Peyer's patch (tissue), 4 donors: ENCODE results near the gene DMRTC1. TPM values are rescaled to one million over a fixed set of nuclear protein-coding genes. Genes with fewer than 3 reads are reported as not detected.
"Not testable (repeated sequence)": the region's sequence is repeated elsewhere in the genome, so short reads cannot be mapped to it uniquely, and the experiment has no call there.

ENCODE experiments used
- DNase-seq, 3 donors: peaks; one replicate each; pipeline ENCODE4 v3.0.0-alpha.2; 2017 to 2019
- H3K27ac ChIP-seq, 4 donors: fragments of 200-600 bp; sonication (generic); one replicate each; pipeline ENCODE4 v1.5.1; 2016 to 2019
- H3K27me3 ChIP-seq, 2 donors: fragments of 200-600 bp; sonication (generic); one replicate each; pipeline ENCODE4 v1.5.1; 2019
- H3K36me3 ChIP-seq, 3 donors: fragments of 200-600 bp; sonication (generic); one replicate each; pipeline ENCODE4 v1.5.1; 2016 to 2019
- H3K4me1 ChIP-seq, 4 donors: fragments of 200-600 bp; sonication (generic); one replicate each; pipeline ENCODE4 v1.5.1; 2016 to 2019
- H3K4me3 ChIP-seq, 4 donors: fragments of 200-600 bp; sonication (generic); 1 replicate in 3 of 4; 2 replicates in 1 of 4; pipeline ENCODE4 v1.5.1; 2016 to 2019; ENCODE audit warnings: mild to moderate bottlenecking in 1 of 4
- H3K9me3 ChIP-seq, 4 donors: fragments of 200-600 bp; sonication (generic); one replicate each; pipeline ENCODE4 v1.5.1; 2016 to 2019; ENCODE audit warnings: mild to moderate bottlenecking in 1 of 4
- total RNA-seq, 4 donors: library from RNA; depleted of rRNA; stranded (reverse); fragments of >200 nt; gene quantifications; one replicate each; pipeline ENCODE4 v1.1.0, GENCODE V29; 2016

DMRTC1 gene
- total RNA-seq: not detected

GRCh38 chrX:72943819-72944169, at the start of gene DMRTC1:
Gene DMRTC1 (minus strand): TSS chrX:72943837. CDS start chrX:72875694, 68,143 bp downstream.
- H3K4me1 ChIP-seq, H3K4me3 ChIP-seq, H3K27ac ChIP-seq, H3K36me3 ChIP-seq, H3K27me3 ChIP-seq, DNase-seq, H3K9me3 ChIP-seq: not testable (repeated sequence)

- H3K4me3 ChIP-seq, H3K36me3 ChIP-seq, H3K9me3 ChIP-seq, H3K27me3 ChIP-seq, H3K27ac ChIP-seq, DNase-seq, H3K4me1 ChIP-seq: not testable (repeated sequence)
Observed at GRCh38 chrX:72980894-72981469, 37.3 kb upstream of the DMRTC1 start.

- not testable (repeated sequence) for H3K27ac ChIP-seq, H3K4me1 ChIP-seq, DNase-seq, H3K27me3 ChIP-seq, H3K36me3 ChIP-seq, H3K4me3 ChIP-seq, H3K9me3 ChIP-seq
Observed at GRCh38 chrX:72974885-72975284, 31.2 kb upstream of the DMRTC1 start.

GRCh38 chrX:72971859-72972258, 28.2 kb upstream of the DMRTC1 start:
- not testable (repeated sequence) for H3K9me3 ChIP-seq, H3K4me1 ChIP-seq, H3K27me3 ChIP-seq, H3K36me3 ChIP-seq, H3K4me3 ChIP-seq, H3K27ac ChIP-seq, DNase-seq

GRCh38 chrX:72959971-72960370, 16.3 kb upstream of the DMRTC1 start:
- not testable (repeated sequence) for H3K27ac ChIP-seq, H3K9me3 ChIP-seq, DNase-seq, H3K27me3 ChIP-seq, H3K36me3 ChIP-seq, H3K4me3 ChIP-seq, H3K4me1 ChIP-seq

GRCh38 chrX:72943035-72943818, 410 bp downstream of the DMRTC1 start:
- H3K36me3 ChIP-seq, DNase-seq, H3K9me3 ChIP-seq, H3K4me3 ChIP-seq, H3K27ac ChIP-seq, H3K4me1 ChIP-seq, H3K27me3 ChIP-seq: not testable (repeated sequence)

- H3K27ac ChIP-seq, DNase-seq, H3K4me3 ChIP-seq, H3K36me3 ChIP-seq, H3K27me3 ChIP-seq, H3K9me3 ChIP-seq, H3K4me1 ChIP-seq: not testable (repeated sequence)
Observed at GRCh38 chrX:72942272-72942671, 1.4 kb downstream of the DMRTC1 start.

GRCh38 chrX:72937906-72938305, 5.7 kb downstream of the DMRTC1 start, which contains the start of gene FAM236A:
Gene FAM236A (plus strand): TSS chrX:72938206. CDS start chrX:72938263, 57 bp downstream.
- not testable (repeated sequence) for H3K27ac ChIP-seq, H3K9me3 ChIP-seq, DNase-seq, H3K4me1 ChIP-seq, H3K27me3 ChIP-seq, H3K36me3 ChIP-seq, H3K4me3 ChIP-seq

GRCh38 chrX:72936882-72937455, 6.7 kb downstream of the DMRTC1 start:
- H3K36me3 ChIP-seq, H3K4me3 ChIP-seq, H3K27me3 ChIP-seq, H3K4me1 ChIP-seq, DNase-seq, H3K27ac ChIP-seq, H3K9me3 ChIP-seq: not testable (repeated sequence)

- H3K9me3 ChIP-seq, DNase-seq, H3K36me3 ChIP-seq, H3K4me1 ChIP-seq, H3K27me3 ChIP-seq, H3K27ac ChIP-seq, H3K4me3 ChIP-seq: not testable (repeated sequence)
Observed at GRCh38 chrX:72936455-72936854, 7.2 kb downstream of the DMRTC1 start.

GRCh38 chrX:72932283-72932682, 11.4 kb downstream of the DMRTC1 start:
- H3K27me3 ChIP-seq, H3K4me1 ChIP-seq, DNase-seq, H3K36me3 ChIP-seq, H3K9me3 ChIP-seq, H3K27ac ChIP-seq, H3K4me3 ChIP-seq: not testable (repeated sequence)

GRCh38 chrX:72916096-72916495, 27.5 kb downstream of the DMRTC1 start:
- H3K27me3 ChIP-seq, H3K27ac ChIP-seq, H3K36me3 ChIP-seq, H3K9me3 ChIP-seq, H3K4me3 ChIP-seq, H3K4me1 ChIP-seq, DNase-seq: not testable (repeated sequence)

- not testable (repeated sequence) for H3K4me3 ChIP-seq, H3K4me1 ChIP-seq, DNase-seq, H3K27me3 ChIP-seq, H3K27ac ChIP-seq, H3K36me3 ChIP-seq, H3K9me3 ChIP-seq
Observed at GRCh38 chrX:72912315-72912714, 31.3 kb downstream of the DMRTC1 start, which contains the start of gene FAM236C. Gene FAM236C (plus strand): TSS chrX:72912615. CDS start chrX:72912715, 100 bp downstream.

GRCh38 chrX:72889740-72890139, 53.9 kb downstream of the DMRTC1 start:
- H3K27me3 ChIP-seq, DNase-seq, H3K27ac ChIP-seq, H3K36me3 ChIP-seq, H3K4me1 ChIP-seq, H3K9me3 ChIP-seq, H3K4me3 ChIP-seq: not testable (repeated sequence)

- not testable (repeated sequence) for H3K36me3 ChIP-seq, H3K4me1 ChIP-seq, H3K9me3 ChIP-seq, H3K4me3 ChIP-seq, H3K27ac ChIP-seq, DNase-seq, H3K27me3 ChIP-seq
Observed at GRCh38 chrX:72882898-72883297, 60.7 kb downstream of the DMRTC1 start.
